GM20431 (cell line): ENCODE measurements around the gene BAIAP2.
"Not testable (repeated sequence)": the region's sequence is repeated elsewhere in the genome, so short reads cannot be mapped to it uniquely, and the experiment has no call there.

Source experiments
- in situ Hi-C: fragments of 300-500 bp; cut with MseI, MboI; formaldehyde crosslinking; loops from one replicate; pipeline ENCODE4 v1.15.0; 2020; ENCODE audit warnings: low sequenced_read_pairs; ENCODE audit not compliant: unreplicated experiment

Gene BAIAP2

DNA sequence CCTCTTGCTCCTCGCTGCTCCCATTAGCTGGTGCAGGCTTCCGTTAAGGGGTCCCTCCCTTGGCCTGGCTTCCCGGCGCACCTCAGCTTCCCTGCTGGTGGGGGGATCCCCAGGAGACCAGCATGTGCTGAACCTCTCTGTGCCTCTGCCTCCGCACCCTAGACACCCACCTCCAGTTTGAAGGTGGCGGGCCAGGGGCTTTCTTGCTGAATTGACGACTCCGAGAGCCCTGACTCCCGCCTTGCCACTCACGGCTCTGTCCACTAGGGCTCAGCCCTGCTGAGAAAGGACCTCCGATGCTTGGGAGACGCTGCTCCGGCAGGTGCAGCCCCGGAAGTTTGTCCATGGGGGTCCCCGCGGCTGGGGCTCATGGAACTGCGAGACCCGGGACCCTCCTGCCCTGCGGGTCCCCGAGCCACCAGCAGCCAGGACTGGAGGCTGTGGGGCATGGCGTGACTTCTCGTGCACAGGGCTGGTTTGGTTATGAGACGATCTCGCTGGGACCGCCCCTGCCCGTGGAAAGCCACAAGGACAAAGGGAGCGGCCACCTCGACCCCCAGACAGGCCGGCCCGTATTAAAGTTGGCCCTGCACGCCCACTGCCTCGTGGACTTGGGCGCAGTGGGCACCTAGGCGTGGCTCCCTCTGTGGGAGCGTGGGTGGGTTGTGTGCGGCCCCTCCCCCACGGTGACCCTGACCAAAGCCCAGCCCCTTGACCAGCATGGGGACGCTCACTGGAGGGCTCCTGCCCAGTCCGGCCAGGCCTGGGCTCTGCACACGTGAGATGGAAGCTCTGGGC lies 35.2 kb upstream of the BAIAP2 start:
- in situ Hi-C loops, result no loop called here

- in situ Hi-C loops, result no loop called here
Observed at GRCh38 chr17:81000334-81000630, 34.7 kb upstream of the BAIAP2 start.

- in situ Hi-C loops, result no loop called here
Observed at GRCh38 chr17:81000631-81001357, 34.2 kb upstream of the BAIAP2 start.

- in situ Hi-C loops, result no loop called here
Observed at GRCh38 chr17:81002013-81002384, 33.0 kb upstream of the BAIAP2 start.

GRCh38 chr17:81002409-81003361 lies 32.3 kb upstream of the BAIAP2 start:
- in situ Hi-C loops, result no loop called here

- in situ Hi-C loops, result no loop called here
Observed at GRCh38 chr17:81003711-81004475, 31.1 kb upstream of the BAIAP2 start.

DNA sequence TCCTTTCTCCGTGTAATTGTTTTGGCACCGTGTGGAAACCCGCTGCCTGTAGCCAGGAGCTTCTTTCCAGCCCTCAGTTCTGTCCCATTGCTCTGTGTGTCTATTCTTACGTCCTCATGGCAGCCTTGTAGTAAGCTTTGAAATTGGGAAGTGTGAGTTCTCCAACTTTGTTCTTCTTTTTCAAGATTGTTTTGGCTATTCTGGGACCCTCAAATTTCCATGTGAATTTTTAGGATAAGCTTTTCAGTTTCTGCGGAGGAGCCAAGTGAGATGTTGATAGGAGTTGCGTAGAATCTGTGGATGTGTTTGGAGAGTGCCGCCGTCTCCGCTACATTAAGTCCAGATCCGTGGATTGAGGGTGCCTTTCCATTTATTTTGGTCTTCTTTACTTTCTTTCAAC lies 28.1 kb upstream of the BAIAP2 start:
- in situ Hi-C loops, result no loop called here

DNA sequence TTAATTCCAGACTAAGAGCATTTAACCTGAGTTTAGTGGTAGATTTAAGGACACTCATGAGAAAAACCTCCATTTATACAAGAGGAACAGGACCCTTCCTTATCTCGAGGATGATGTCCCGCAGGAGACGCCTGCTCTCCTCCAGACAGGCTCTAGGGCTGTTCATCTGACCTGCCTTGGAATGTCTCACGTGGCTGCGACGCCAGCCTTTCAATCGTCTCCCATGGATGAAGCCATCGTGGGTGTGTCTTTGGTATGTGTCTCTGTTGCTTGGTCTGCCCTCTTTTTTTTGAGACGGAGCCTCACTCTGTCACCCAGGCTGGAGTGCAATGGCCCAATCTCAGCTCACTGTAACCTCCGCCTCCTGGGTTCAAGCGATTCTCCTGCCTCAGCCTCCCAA lies 26.8 kb upstream of the BAIAP2 start:
- in situ Hi-C loops, result no loop called here

- in situ Hi-C loops, result no loop called here
Observed at GRCh38 chr17:81009136-81009535, 25.8 kb upstream of the BAIAP2 start.

DNA sequence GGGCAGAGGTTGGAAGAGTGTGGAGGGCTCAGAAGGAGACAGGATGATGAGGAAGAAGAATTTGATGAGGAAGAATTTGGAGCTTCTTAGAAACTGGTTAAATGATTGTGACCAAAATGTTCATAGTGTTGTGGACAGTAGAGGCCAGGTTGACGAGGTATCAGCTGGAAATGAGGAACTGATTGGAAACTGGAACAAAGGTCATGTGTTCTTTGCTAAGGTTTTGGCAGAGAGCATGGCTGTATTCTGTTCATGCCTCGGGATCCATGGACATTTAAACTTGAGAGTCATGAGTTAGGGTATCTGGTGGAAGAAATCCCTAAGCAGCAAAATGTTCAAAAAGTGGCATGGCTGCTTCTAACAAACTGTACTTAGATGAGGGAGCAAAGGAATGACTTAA lies 24.0 kb upstream of the BAIAP2 start:
- in situ Hi-C loops, result no loop called here

GRCh38 chr17:81011951-81012350 lies 23.0 kb upstream of the BAIAP2 start:
- in situ Hi-C loops, result no loop called here

GRCh38 chr17:81012574-81013447 lies 22.1 kb upstream of the BAIAP2 start:
- in situ Hi-C loops, result no loop called here

DNA sequence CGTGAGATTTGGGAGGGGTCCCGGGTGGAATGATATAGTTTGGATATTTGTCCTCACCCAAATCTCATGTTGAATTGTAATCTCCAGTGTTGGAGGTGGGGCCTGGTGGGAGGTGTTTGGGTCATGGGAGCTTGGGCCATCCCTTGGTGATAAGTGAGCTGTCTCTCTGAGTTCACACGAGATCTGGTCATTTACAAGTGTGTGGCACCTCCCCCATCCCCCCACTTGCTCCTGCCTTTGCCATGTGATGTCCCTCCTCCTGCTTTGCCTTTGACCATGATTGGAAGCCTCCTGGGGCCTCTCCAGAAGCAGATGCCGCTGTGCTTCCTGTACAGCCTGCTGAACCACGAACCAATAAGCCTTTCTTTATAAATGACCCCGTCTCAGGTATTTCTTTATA lies 21.3 kb upstream of the BAIAP2 start:
- in situ Hi-C loops, result no loop called here

DNA sequence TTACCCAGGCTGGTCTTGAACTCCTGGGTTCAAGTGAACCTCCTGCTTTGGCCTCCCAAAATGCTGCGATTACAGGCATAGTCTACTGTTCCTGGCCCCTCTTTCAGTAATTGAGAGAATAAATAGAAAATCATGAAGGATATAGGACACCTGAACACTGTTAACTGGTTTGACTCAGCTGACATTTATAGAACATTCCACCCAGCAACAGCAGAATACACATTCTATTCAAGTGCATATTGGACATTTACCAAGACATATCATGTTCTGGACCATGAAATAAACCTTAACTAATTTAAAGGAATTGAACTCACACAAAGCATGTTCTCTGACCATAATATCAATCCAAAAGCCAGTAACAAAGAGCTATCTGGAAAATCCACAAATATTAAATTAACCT lies 19.8 kb upstream of the BAIAP2 start:
- in situ Hi-C loops, result no loop called here

- in situ Hi-C loops, result no loop called here
Observed at GRCh38 chr17:81016575-81016974, 18.4 kb upstream of the BAIAP2 start.

- in situ Hi-C loops, result not testable (repeated sequence)
Observed at GRCh38 chr17:81017330-81017729, 17.6 kb upstream of the BAIAP2 start.

- in situ Hi-C loops, result no loop called here
Observed at GRCh38 chr17:81018044-81018802, 16.7 kb upstream of the BAIAP2 start.
